Measurements from ENCODE around the gene TLR9. TPM values are rescaled to one million over a fixed set of nuclear protein-coding genes. Genes with fewer than 3 reads are reported as not detected.

TLR9 gene
- polyA plus RNA-seq, 1 of the 3 experiments (the other 2 are of a cell fraction) = 0.12 TPM

- no peak for TF ChIP-seq RCOR1 (IDR thresholded peaks at IDR 0.05; ENCODE audit: low read length)
- TF ChIP-seq, protein P1, sequence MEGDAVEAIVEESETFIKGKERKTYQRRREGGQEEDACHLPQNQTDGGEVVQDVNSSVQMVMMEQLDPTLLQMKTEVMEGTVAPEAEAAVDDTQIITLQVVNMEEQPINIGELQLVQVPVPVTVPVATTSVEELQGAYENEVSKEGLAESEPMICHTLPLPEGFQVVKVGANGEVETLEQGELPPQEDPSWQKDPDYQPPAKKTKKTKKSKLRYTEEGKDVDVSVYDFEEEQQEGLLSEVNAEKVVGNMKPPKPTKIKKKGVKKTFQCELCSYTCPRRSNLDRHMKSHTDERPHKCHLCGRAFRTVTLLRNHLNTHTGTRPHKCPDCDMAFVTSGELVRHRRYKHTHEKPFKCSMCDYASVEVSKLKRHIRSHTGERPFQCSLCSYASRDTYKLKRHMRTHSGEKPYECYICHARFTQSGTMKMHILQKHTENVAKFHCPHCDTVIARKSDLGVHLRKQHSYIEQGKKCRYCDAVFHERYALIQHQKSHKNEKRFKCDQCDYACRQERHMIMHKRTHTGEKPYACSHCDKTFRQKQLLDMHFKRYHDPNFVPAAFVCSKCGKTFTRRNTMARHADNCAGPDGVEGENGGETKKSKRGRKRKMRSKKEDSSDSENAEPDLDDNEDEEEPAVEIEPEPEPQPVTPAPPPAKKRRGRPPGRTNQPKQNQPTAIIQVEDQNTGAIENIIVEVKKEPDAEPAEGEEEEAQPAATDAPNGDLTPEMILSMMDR (IDR thresholded peaks at IDR 0.05) = no peak
- no peak for TF ChIP-seq YY1 (IDR thresholded peaks at IDR 0.05; ENCODE audit: low read depth)
- TF ChIP-seq PBX3 (IDR thresholded peaks at IDR 0.05) = peak; percentile 94
- TF ChIP-seq FOXJ3 (CRISPR knock-in tag; IDR thresholded peaks at IDR 0.05) = no peak
- TF ChIP-seq ELF1 (IDR thresholded peaks at IDR 0.05) = peak; percentile 69; the same call in 1 of the 2 replicates
- no peak for TF ChIP-seq RFX5 (IDR thresholded peaks at IDR 0.05; ENCODE audit: low read length)
- TF ChIP-seq TEAD4 (IDR thresholded peaks at IDR 0.05; ENCODE audit: borderline replicate concordance, insufficient read depth) = peak; percentile 87
- no peak; the same call in 1 of the 2 replicates for TF ChIP-seq RAD21 (IDR thresholded peaks at IDR 0.05; ENCODE audit: low read length)
- TF ChIP-seq NFIC (IDR thresholded peaks at IDR 0.05; ENCODE audit: borderline replicate concordance) = peak; percentile 99
- TF ChIP-seq, protein P2, sequence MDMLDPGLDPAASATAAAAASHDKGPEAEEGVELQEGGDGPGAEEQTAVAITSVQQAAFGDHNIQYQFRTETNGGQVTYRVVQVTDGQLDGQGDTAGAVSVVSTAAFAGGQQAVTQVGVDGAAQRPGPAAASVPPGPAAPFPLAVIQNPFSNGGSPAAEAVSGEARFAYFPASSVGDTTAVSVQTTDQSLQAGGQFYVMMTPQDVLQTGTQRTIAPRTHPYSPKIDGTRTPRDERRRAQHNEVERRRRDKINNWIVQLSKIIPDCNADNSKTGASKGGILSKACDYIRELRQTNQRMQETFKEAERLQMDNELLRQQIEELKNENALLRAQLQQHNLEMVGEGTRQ (IDR thresholded peaks at IDR 0.05; ENCODE audit: borderline replicate concordance, low read depth, low read length) = no peak
- no peak for TF ChIP-seq EZH2phosphoT487 (IDR thresholded peaks at IDR 0.05; ENCODE audit: borderline replicate concordance, low read depth)
- TF ChIP-seq GATA2 (CRISPR knock-in tag; IDR thresholded peaks at IDR 0.05) = no peak
- peak; percentile 67; the same call in 1 of the 2 replicates for TF ChIP-seq ZBTB33 (IDR thresholded peaks at IDR 0.05; ENCODE audit: borderline replicate concordance, low read depth)
Observed at GRCh38 chr3:52216585-52217408, 8.6 kb downstream of the TLR9 start (continued).
